Measurements from ENCODE around the gene HBD. TPM values are rescaled to one million over a fixed set of nuclear protein-coding genes. Genes with fewer than 3 reads are reported as not detected.

Gene HBD
- total and polyA plus RNA-seq, 9 of the 15 experiments (the other 6 are each of a cell fraction or from before 2014, with no cell fraction given): 11.8 to 169 (median 36.0) TPM

- TF ChIP-seq ATF4 (CRISPR knock-in tag; IDR thresholded peaks at IDR 0.05) (peak; percentile 54; the same call in 1 of the 2 replicates), MCM7 (IDR thresholded peaks at IDR 0.05) (no peak), KDM5B (IDR thresholded peaks at IDR 0.05; ENCODE audit: insufficient replicate concordance, low read depth, low read length) (peak; percentile 67), PHF20 (IDR thresholded peaks at IDR 0.05; ENCODE audit: partially characterized antibody) (no peak), RUNX1 (IDR thresholded peaks at IDR 0.05; ENCODE audit: low read depth) (0 out of 2 replicates have a peak, but pooled peaks have one; percentile 24), ZSCAN29 (IDR thresholded peaks at IDR 0.05) (no peak), L3MBTL2 (IDR thresholded peaks at IDR 0.05) (peak; percentile 88), HNRNPH1 (optimal IDR thresholded peaks at IDR 0.05; ENCODE audit: low read depth, low read length) (no peak), ZNF24 (IDR thresholded peaks at IDR 0.05) (no peak), CGGBP1 (CRISPR knock-in tag; IDR thresholded peaks at IDR 0.05) (peak; percentile 51; the same call in 1 of the 2 replicates), POLR2B (IDR thresholded peaks at IDR 0.05; ENCODE audit: low read depth, partially characterized antibody) (peak; percentile 76), HMGN3 (IDR thresholded peaks at IDR 0.05; ENCODE audit: borderline replicate concordance, extremely low read depth, insufficient read length, low read depth, low read length) (peak; percentile 23), DEAF1 (CRISPR knock-in tag; IDR thresholded peaks at IDR 0.05) (no peak), EWSR1 (IDR thresholded peaks at IDR 0.05; ENCODE audit: borderline replicate concordance, low read depth, partially characterized antibody) (peak; percentile 56), ZNF644 (tag; IDR thresholded peaks at IDR 0.05; ENCODE audit: low read depth) (no peak), TRIM24 (IDR thresholded peaks at IDR 0.05) (0 out of 4 replicates have a peak, but pooled peaks of 1 of the 2 experiments have one; percentile 14), CREBBP (IDR thresholded peaks at IDR 0.05; ENCODE audit: low read depth, low read length) (no peak), MCM3 (IDR thresholded peaks at IDR 0.05) (no peak), HNRNPLL (IDR thresholded peaks at IDR 0.05; ENCODE audit: low read depth, low read length, poor library complexity, severe bottlenecking) (peak; percentile 20), TEAD1 (CRISPR knock-in tag; IDR thresholded peaks at IDR 0.05) (peak in 1 of 2 experiments; percentile 42; a peak in 1 of 4 replicates), ZKSCAN1 (IDR thresholded peaks at IDR 0.05; ENCODE audit: low read depth, low read length) (no peak), YY1 (IDR thresholded peaks at IDR 0.05; ENCODE audit: borderline replicate concordance in 1 of 3, control insufficient read depth in 1 of 3, extremely low read depth in 1 of 3, insufficient read depth in 3 of 3, insufficient read length in 1 of 3, insufficient replicate concordance in 2 of 3, low read depth in 1 of 3, low read length in 2 of 3) (peak in 1 of 3 experiments; percentile 33), SAFB2 (IDR thresholded peaks at IDR 0.05; ENCODE audit: borderline replicate concordance, low read depth, low read length, severe bottlenecking) (no peak), ELK1 (CRISPR knock-in tag; IDR thresholded peaks at IDR 0.05) (no peak)
Measured at GRCh38 chr11:5242933-5243815, 8.9 kb upstream of the HBD start (continued).

Data from K562 (cell line).